Effector memory CD8-positive, alpha-beta T cell (primary cell): Measurements from ENCODE around the gene MED7.

Source experiments
- ATAC-seq: fragments of 150-1000 bp; cut with Tn5 transposase; replicated peaks from 2 replicates; pipeline ENCODE4 v1.10.0; 2021; ENCODE audit warnings: mild to moderate bottlenecking, moderate library complexity
- DNase-seq, 3 experiments: peaks; one replicate each; pipeline ENCODE4 v3.0.0; 2021
- H3K27ac Mint-ChIP-seq, 2 donors: one replicate each; pipeline ENCODE4 v1.8.0; 2022; ENCODE audit warnings: mild to moderate bottlenecking in 2 of 2, mixed read lengths in 2 of 2, moderate library complexity in 2 of 2
- H3K27me3 Mint-ChIP-seq, 2 donors: one replicate each; pipeline ENCODE4 v1.8.0; 2022; ENCODE audit warnings: mixed read lengths in 2 of 2
- H3K36me3 Mint-ChIP-seq: one replicate; pipeline ENCODE4 v1.8.0; 2022; ENCODE audit warnings: mild to moderate bottlenecking, moderate library complexity, mixed read lengths; ENCODE audit not compliant: insufficient read depth
- H3K4me1 Mint-ChIP-seq, 2 donors: one replicate each; pipeline ENCODE4 v1.8.0; 2022; ENCODE audit warnings: low read depth in 2 of 2, mixed read lengths in 2 of 2
- H3K4me3 Mint-ChIP-seq, 2 donors: one replicate each; pipeline ENCODE4 v1.8.0; 2022; ENCODE audit warnings: mild to moderate bottlenecking in 2 of 2, mixed read lengths in 2 of 2, moderate library complexity in 2 of 2
- H3K9me3 Mint-ChIP-seq, 2 donors: one replicate each; pipeline ENCODE4 v1.8.0; 2022; ENCODE audit warnings: mixed read lengths in 2 of 2

MED7 gene

DNA sequence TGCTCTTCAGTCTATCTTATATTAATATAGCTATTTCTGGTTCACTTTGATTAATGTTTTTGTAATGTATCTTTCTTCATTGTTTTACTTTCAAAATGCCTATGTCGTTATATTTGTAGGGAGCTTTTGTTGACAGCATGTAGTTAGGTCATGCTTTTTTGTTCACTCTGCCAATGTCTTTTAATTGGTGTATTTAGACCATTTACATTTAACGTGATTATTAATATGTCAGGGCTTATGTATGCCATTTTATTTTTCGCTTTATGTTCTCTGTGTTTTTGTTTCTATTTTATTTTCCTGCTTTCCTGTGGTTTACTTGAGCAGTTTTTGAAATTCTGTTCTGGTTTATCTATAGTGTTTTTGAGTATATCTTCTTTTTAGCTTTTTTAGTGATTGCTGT lies 12.6 kb upstream of the MED7 start:
- no peak for ATAC-seq
- Mint-ChIP-seq H3K27me3 (no peaks in the 10 kb centered on the region), H3K4me1 (peaks cover 32 to 51% of the 10 kb centered on the region in 2 donors), H3K36me3 (peaks cover 2% of the 10 kb centered on the region), H3K4me3 (peak overlapping the region; percentile 77 to 82), H3K27ac (peak overlapping the region; percentile 92 to 95), H3K9me3 (no peaks in the 10 kb centered on the region)
- DNase-seq, result no peak

DNA sequence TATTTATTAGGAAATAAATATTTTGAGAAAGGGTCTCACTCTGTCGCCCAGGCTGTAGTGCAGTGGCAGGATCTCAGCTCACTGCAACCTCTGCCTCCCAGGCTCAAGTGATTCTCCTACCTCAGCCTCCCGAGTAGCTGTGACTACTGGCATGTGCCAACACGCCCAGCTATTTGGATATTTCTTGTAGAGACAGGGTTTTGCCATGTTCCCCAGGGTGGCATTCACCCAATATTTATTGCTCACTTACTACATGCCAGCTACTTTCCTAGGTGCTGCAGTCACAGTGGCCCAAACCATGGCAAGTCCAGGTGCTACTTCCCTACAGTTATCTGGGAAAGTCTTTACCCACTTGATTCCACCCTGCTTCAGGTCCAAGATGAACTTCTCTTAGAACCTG lies 8.3 kb upstream of the MED7 start:
- Mint-ChIP-seq H3K4me3 (no peak overlapping the region), H3K36me3 (peaks cover 2% of the 10 kb centered on the region), H3K9me3 (no peaks in the 10 kb centered on the region), H3K4me1 (peaks cover 21 to 33% of the 10 kb centered on the region in 2 donors), H3K27ac (no peak overlapping the region), H3K27me3 (no peaks in the 10 kb centered on the region)
- no peak for DNase-seq
- no peak for ATAC-seq

DNA sequence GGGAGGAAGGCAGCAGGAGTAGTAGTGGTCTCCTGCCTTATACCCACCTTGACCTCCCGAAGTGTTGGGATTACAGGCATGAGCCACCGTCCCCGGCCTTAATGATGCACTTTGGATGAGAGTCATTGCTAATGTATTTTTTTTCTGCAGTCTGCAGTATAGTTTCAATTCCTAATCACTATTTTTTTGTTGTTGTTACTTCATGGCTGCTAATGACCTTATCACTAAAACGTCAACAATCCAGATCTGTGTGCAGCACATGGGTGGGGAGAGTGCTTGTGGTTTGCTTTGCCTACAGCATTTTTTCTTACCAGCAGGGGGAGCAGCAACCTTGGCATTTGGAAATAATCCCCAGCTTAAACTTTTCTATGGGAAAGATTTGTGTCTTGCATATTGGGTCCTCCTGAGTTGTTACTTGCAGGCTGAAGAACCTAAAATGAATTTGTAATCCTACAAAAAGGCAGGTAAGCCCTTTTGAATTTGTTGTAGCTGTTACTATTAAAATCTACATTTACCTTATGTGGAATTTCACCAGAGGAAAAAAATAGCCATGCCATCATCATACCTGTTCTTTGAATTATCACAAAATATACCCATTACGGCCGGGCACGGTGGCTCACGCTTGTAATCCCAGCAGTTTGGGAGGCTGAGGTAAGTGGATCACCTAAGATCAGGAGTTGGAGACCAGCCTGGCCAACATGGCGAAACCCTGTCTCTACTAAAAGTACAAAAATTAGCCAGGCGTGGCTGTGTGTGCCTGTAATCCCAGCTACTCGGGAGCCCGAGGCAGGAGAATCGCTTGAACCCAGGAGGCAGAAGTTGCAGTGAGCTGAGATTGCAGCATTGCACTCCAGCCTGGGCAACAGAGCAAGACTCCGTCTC lies 6.3 kb upstream of the MED7 start:
- DNase-seq, result peak; percentile 85 to 91 (median 86)
- peaks cover 3% of the 10 kb centered on the region for H3K36me3 Mint-ChIP-seq
- H3K9me3 Mint-ChIP-seq, result no peaks in the 10 kb centered on the region
- H3K4me1 Mint-ChIP-seq, result peaks cover 10 to 18% of the 10 kb centered on the region in 2 donors
- peak; percentile 98 for ATAC-seq
- H3K27ac Mint-ChIP-seq, result peak overlapping the region; percentile 89 to 97
- H3K4me3 Mint-ChIP-seq, result peak overlapping the region; percentile 25 to 55
- no peaks in the 10 kb centered on the region for H3K27me3 Mint-ChIP-seq

DNA sequence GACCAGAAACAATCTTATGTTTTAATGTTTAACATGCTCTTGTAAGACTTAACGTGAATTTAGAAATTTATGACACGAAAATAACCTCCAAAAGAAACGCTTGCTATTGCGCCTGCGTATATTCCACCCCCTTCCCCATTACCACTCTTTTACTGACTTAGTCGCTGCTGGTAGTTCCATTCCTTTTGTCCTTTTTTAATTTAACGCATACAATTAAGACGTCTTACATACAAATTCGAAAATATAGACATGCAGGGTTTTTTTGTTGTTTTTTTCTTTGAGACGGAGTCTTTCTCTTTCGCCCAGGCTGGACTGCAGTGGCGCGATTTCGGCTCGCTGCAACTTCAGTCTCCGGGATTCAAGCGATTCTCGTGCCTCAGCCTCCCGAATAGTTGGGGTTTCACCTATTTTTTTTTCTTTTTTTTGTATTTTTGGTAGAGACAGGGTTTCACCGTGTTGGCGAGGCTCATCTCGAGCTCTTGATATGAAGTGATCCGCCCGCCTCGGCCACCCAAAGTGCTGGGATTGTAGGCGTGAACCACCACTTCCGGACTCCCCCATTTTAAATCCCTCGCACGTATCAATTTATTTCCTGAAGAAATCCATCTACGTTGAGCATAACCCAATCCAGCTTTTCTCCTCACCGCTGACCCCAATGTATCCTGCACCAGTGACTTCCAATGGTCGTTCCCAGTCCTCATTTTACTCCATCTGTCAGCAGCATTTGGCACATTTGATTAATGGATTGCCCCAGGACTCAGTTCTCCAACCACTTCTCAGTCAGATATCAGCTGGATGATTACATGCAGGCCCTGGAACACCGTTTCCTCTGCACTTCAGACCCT lies 684 bp upstream of the MED7 start:
- H3K27me3 Mint-ChIP-seq, result no peaks in the 10 kb centered on the region
- H3K36me3 Mint-ChIP-seq, result peaks cover 30% of the 10 kb centered on the region
- H3K27ac Mint-ChIP-seq, result peak overlapping the region; percentile 98
- ATAC-seq (peak; percentile 44), DNase-seq (peak; percentile 27 to 37 (median 30))
- H3K9me3 Mint-ChIP-seq, result no peaks in the 10 kb centered on the region
- H3K4me1 Mint-ChIP-seq, result peaks cover 28 to 33% of the 10 kb centered on the region in 2 donors
- peak overlapping the region; percentile 96 to 97 for H3K4me3 Mint-ChIP-seq

DNA sequence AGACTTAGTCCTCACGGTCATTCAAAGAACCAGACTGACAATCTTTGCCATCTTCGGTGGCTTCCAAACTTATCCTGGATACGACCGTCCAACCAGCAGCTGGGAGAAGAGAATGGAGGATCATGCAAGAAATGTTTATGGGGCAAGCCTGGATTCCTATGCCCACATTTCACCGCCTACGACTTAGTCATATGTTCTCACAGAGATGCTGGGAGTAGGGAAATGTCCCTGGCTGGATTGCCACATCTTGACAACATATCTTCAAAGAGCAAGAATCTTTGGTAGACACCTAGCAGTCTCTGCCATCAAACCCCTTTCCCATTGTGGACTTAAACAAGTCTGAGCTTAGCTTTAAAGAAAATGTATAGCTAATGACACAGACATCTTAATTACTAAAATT lies 5.0 kb downstream of the MED7 start:
- no peaks in the 10 kb centered on the region for H3K27me3 Mint-ChIP-seq
- no peaks in the 10 kb centered on the region for H3K9me3 Mint-ChIP-seq
- peaks cover 28 to 32% of the 10 kb centered on the region in 2 donors for H3K4me1 Mint-ChIP-seq
- DNase-seq (no peak), ATAC-seq (no peak)
- no peak overlapping the region for H3K27ac Mint-ChIP-seq
- H3K4me3 Mint-ChIP-seq, result no peak overlapping the region
- peaks cover 23% of the 10 kb centered on the region for H3K36me3 Mint-ChIP-seq

DNA sequence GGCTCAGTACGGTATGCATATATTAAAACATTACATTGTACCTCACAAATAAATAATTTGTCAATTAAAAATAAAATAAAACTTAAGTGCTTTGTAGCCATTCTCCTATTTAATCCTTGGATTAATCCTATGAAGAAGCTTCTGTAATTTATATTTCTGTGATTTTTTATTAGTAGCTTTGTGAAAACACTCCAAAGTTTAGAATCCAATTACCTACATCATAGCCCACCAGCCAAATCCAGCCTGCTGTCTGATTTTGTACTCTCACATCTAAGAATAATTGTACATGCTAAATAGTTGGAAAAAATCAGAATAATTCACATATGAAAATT lies 10.4 kb downstream of the MED7 start:
- H3K4me1 Mint-ChIP-seq, result peaks cover 8 to 10% of the 10 kb centered on the region in 2 donors
- H3K27me3 Mint-ChIP-seq, result no peaks in the 10 kb centered on the region
- no peak overlapping the region for H3K4me3 Mint-ChIP-seq
- ATAC-seq (no peak), DNase-seq (no peak)
- H3K9me3 Mint-ChIP-seq, result no peaks in the 10 kb centered on the region
- peaks cover 6% of the 10 kb centered on the region for H3K36me3 Mint-ChIP-seq
- peak overlapping the region in 1 of 2 donors; percentile 69 for H3K27ac Mint-ChIP-seq

DNA sequence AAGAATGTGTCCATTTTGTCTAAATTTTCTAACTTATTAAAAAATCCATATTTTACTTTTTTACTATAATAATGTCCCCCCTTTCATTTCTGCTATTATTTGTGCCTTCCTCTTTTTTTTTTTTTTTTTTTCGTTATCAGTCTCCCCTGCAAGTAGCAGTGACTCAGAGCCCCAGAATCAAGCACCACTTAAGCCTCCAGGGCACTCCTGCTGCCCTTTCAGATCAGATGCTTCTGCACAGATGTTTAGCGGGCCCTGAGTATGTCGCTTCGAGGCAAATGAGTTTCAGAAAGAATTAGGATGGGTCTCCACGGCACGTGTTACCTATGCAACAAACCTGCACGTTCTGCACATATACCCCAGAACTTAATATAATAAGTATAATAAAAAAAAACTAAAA lies 11.7 kb downstream of the MED7 start:
- no peaks in the 10 kb centered on the region for H3K27me3 Mint-ChIP-seq
- ATAC-seq (no peak), DNase-seq (no peak)
- no peaks in the 10 kb centered on the region for H3K9me3 Mint-ChIP-seq
- H3K4me3 Mint-ChIP-seq, result no peak overlapping the region
- H3K36me3 Mint-ChIP-seq, result no peaks in the 10 kb centered on the region
- H3K4me1 Mint-ChIP-seq, result peaks cover 4 to 6% of the 10 kb centered on the region in 2 donors
- H3K27ac Mint-ChIP-seq, result no peak overlapping the region

DNA sequence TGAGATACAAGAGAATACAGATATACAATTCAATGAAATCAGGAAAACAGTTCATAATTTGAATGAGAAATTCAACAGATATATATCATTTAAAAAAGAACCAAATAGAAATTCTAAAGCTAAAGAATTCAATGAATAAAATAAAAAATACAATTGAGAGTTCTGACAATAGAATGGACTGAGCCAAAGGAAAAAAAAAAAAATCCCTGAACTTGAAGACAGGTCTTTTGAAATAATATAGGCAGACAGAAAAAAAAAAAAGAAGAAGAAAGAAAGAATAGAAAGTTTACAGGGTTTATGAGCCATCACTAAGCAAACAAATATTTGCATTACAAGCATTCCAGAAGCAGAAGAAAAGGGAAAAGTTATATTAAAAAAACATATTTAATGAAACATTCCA lies 21.0 kb downstream of the MED7 start:
- Mint-ChIP-seq H3K9me3 (peaks cover 1 to 10% of the 10 kb centered on the region in 2 donors), H3K4me1 (peaks cover under 1 to 2% of the 10 kb centered on the region in 2 donors), H3K4me3 (no peak overlapping the region), H3K27me3 (no peaks in the 10 kb centered on the region), H3K27ac (no peak overlapping the region), H3K36me3 (peaks cover 5% of the 10 kb centered on the region)
- ATAC-seq (no peak), DNase-seq (no peak)

DNA sequence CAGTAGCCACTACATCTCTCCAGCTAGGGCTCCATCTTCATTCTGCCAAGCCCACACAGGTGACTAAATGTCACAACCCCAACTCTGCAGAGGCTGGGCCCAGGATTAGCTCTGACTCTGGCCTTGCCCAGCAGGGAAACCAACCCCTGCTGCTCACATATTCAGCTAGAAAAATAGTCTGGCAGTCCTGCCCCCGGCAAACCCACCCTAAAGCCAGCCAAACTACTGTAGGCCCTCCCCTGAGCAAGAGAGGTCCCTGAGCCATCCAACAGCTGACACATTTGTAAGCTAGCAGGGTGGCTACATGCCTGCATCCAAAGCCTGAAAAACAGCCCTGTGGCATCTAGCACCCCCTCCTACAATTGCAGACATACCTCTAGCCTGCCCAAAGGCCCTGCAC lies 22.6 kb downstream of the MED7 start:
- Mint-ChIP-seq H3K27ac (no peak overlapping the region), H3K27me3 (no peaks in the 10 kb centered on the region), H3K4me3 (no peak overlapping the region), H3K36me3 (peaks cover 5% of the 10 kb centered on the region), H3K4me1 (peaks cover 5 to 8% of the 10 kb centered on the region in 2 donors), H3K9me3 (peaks cover 1 to 10% of the 10 kb centered on the region in 2 donors)
- no peak for ATAC-seq
- DNase-seq, result no peak

DNA sequence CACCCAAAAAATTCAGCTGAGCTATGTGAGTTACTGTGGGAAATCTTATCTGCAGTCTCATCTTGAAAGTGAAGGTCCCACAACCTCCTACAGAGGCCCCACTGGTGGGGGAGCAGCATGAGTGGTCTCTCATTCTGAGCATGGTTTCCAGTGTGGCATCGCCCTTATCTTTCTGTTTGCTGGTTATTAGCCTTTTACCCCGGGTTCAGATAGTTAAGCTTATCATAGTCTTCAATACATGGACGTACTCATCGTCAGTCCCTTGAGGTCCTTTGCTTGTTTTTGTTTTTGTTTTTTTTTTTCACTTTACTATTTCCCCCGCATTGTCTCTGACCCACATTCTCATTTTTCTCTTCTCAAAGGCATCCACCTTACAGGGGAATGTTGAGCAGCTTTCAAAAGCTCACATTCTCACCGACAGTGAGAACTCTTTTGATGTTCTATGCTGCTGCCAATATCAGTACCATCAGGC lies 26.1 kb downstream of the MED7 start:
- Mint-ChIP-seq H3K36me3 (no peaks in the 10 kb centered on the region), H3K27me3 (no peaks in the 10 kb centered on the region), H3K4me1 (peaks cover 7 to 12% of the 10 kb centered on the region in 2 donors), H3K9me3 (peaks cover 0 to 6% of the 10 kb centered on the region in 2 donors), H3K27ac (no peak overlapping the region), H3K4me3 (peak overlapping the region in 1 of 2 donors; percentile 6)
- DNase-seq (no peak), ATAC-seq (peak; percentile 19)

DNA sequence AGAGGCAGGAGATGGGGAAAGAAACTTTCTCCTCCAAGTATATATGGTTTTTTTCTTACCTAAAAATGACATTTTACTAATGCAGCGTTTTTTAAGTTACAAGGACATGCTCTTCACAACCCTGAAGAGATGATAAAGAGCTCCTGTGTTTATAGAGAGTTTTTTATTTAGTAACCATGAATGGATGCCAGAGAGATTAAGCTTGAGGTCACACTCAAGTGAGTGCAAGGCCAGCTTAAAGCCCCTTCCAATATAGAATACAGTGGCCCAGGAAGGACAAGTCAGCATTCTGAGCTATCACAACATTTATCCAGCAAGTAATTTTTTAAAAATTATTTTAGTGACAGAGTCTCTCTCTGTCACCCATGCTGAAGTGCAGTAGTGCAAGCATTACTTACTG lies 27.2 kb downstream of the MED7 start:
- DNase-seq, result no peak
- H3K9me3 Mint-ChIP-seq, result no peaks in the 10 kb centered on the region
- no peak for ATAC-seq
- no peak overlapping the region for H3K4me3 Mint-ChIP-seq
- peaks cover 7 to 12% of the 10 kb centered on the region in 2 donors for H3K4me1 Mint-ChIP-seq
- H3K36me3 Mint-ChIP-seq, result no peaks in the 10 kb centered on the region
- H3K27me3 Mint-ChIP-seq, result no peaks in the 10 kb centered on the region
- H3K27ac Mint-ChIP-seq, result no peak overlapping the region

DNA sequence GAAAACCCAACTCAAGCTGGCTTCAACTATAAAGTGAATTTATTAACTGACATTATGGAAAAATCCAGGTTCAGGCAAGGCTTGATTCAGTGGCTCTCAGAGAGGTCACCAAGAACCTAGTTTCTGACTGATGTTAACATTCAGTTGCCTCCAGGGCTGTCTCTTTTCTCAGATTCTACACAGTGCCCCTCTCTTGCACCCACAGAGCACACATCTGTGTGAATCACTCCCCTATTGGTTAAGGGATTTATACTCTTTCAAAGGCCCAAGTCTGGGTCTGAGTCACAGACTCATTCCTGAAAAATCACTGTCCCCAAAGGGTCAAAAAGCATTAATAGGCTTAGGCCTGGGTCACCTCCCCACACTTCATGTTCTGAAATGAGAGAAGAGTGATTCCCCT lies 27.7 kb downstream of the MED7 start:
- H3K9me3 Mint-ChIP-seq, result no peaks in the 10 kb centered on the region
- no peak for DNase-seq
- H3K27ac Mint-ChIP-seq, result no peak overlapping the region
- H3K27me3 Mint-ChIP-seq, result no peaks in the 10 kb centered on the region
- no peak for ATAC-seq
- peaks cover 7 to 14% of the 10 kb centered on the region in 2 donors for H3K4me1 Mint-ChIP-seq
- H3K36me3 Mint-ChIP-seq, result no peaks in the 10 kb centered on the region
- no peak overlapping the region for H3K4me3 Mint-ChIP-seq

DNA sequence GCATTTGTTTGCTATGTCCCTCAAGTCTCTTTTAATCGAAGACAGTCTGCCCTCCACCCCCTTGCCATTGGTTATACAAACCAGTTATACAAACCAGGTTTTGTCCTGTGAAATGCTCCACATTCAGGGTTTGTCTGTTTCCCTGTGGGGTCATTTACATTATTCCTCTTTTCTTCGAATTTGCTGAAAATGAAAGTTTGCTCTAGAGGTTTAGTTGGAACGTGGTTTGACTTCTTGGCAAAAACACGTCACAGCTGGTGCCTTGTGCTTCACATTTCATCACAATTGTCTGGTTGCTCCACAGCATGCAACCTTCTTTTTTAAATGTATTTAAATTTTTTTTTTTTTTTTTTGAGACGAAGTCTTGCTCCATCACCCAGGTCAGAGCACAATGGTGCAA lies 29.7 kb downstream of the MED7 start:
- H3K4me3 Mint-ChIP-seq, result no peak overlapping the region
- H3K4me1 Mint-ChIP-seq, result peaks cover 20 to 33% of the 10 kb centered on the region in 2 donors
- ATAC-seq (no peak), DNase-seq (no peak)
- no peaks in the 10 kb centered on the region for H3K27me3 Mint-ChIP-seq
- no peak overlapping the region for H3K27ac Mint-ChIP-seq
- peaks cover 3% of the 10 kb centered on the region for H3K36me3 Mint-ChIP-seq
- H3K9me3 Mint-ChIP-seq, result no peaks in the 10 kb centered on the region
